ENCODE results near the gene MRPL2. TPM values are rescaled to one million over a fixed set of nuclear protein-coding genes. Genes with fewer than 3 reads are reported as not detected.

Gene MRPL2
- total RNA-seq, 1 experiment from 2014 or later, result 123 TPM

DNA sequence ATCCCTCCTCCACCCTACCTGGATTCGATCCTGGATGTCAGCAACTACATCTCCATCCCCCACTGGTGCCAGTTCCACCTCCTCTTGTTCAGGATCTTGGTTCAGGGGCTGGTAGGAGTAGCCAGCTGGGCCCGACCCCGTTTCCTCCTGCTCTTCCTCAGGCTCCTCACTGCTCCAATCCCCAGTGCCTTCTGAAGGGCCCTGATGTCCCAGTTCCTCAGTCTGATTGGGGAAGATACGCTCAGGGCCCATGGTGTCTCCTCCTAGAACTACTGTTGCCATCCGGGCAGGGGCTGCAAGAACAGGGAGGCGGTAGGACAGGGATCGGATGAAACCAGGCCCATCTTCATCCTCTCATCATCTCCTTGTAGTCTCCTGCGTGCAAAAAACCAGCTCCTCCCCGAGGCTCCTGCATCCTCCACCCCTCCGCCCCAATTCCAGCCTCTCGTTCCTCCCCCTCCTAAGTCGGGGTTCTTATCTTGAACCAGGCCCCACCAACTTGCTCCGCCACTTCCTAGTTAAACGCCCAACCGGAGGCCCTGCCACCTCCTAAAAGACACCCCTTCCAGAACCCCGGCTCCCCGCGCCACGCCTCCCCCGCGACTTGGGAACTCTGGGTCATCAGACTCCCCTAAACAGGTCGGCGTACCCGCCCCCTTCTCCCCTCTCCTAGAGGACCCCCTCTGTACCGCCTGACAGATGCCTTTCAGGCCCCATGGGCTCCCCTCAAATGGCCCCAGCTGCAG is 46.0 kb downstream of the MRPL2 start:
- TF ChIP-seq YY1 (IDR thresholded peaks at IDR 0.05; ENCODE audit: extremely low read depth, insufficient replicate concordance, low read depth, low read length) (no peak), POLR2AphosphoS5 (IDR thresholded peaks at IDR 0.05; ENCODE audit: low read depth, low read length) (peak; percentile 15; the same call in 1 of the 2 replicates)
- Histone ChIP-seq H3K9ac (ENCODE audit: low read length) (peak overlapping the region; percentile 84), H3K27me3 (ENCODE audit: insufficient read depth, low read length) (no peaks in the 10 kb centered on the region), H3K79me2 (ENCODE audit: insufficient read depth, low read length) (peaks cover 46% of the 10 kb centered on the region), H2AFZ (ENCODE audit: low read depth, low read length, poor library complexity, severe bottlenecking) (peak overlapping the region; percentile 64), H3K36me3 (ENCODE audit: control insufficient read depth in 1 of 2, insufficient read depth in 2 of 2, low read length in 2 of 2) (peaks cover 29 to 35% of the 10 kb centered on the region in 2 experiments), H3K4me3 (replicated peaks in 1 of 2; ENCODE audit: low read depth in 1 of 2, low read length in 2 of 2) (peak overlapping the region; percentile 91 to 99), H3K9me2 (ENCODE audit: insufficient read depth) (no peaks in the 10 kb centered on the region), H3K9me3 (ENCODE audit: control insufficient read depth in 1 of 2, insufficient read depth in 1 of 2, low read depth in 1 of 2, low read length in 2 of 2) (no peaks in the 10 kb centered on the region), H4K20me1 (ENCODE audit: insufficient read depth) (no peaks in the 10 kb centered on the region), H3K4me2 (ENCODE audit: low read length) (peak overlapping the region; percentile 79), H3K27ac (ENCODE audit: low read depth, low read length) (peak overlapping the region; percentile 52), H3K4me1 (ENCODE audit: control insufficient read depth in 1 of 2, insufficient read depth in 2 of 2, low read length in 2 of 2) (peaks cover 7 to 20% of the 10 kb centered on the region in 2 experiments; a peak in 2 of 4 replicates)
- no peak for DNase-seq (ENCODE audit: low read depth, low spot score)
- ChIA-PET RAD21 (ENCODE audit: low non-redundant PET in 1 of 2, low total read pairs in 2 of 2, uncharacterized antibody in 2 of 2, unreplicated experiment in 2 of 2) (interaction anchor here in 1 of 2 experiments (0.9 kb wide), 1 partner anchor 9 kb away, joined by 3 read pairs; no protein-coding TSS in a partner anchor), CTCF (interaction anchor here (2.0 kb wide), 1 partner anchor 29 kb away, joined by 5 read pairs; the partner anchor contains the start of gene PPP2R5D), POLR2A (interaction anchor here (0.8 to 2.0 kb wide), 8 partner anchors 11 to 131 kb away, joined by 3 to 14 read pairs (median 6); partner anchors contain the start of genes CUL7, KLC4, MRPL2 and PPP2R5D)
- intact Hi-C loops (cut with micrococcal nuclease), result loop anchor here (5.0 kb wide), 2 partner anchors 44 to 256 kb away; partner anchors contain the start of genes KLC4 and MRPL2
- peak; percentile 29 for ATAC-seq
- no TSS peak for BruUV-seq (replicated peaks)

DNA sequence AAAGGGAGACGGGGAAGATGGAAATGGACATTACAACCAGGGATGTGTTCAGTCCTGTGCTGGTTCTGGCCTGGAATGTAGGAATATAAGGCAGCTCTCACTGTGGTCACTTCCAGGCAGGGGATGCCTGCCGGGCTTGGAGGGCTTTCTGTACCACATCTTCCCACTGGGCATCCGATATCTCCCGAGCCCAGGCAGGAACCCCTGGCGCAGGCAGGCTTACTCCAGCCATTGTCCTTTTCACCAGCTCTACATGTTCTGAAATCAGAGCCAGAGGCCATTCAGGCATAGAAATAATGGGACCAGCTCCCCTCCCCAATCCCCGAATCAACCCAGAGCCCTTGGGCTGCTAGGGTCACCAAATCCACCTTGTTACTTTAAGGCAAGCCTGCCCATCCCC is 46.9 kb downstream of the MRPL2 start:
- H3K36me3 ChIP-seq (ENCODE audit: control insufficient read depth in 1 of 2, insufficient read depth in 2 of 2, low read length in 2 of 2), result peaks cover 34 to 37% of the 10 kb centered on the region in 2 experiments; a peak in 3 of 4 replicates
- peak overlapping the region; percentile 84 for H3K9ac ChIP-seq (ENCODE audit: low read length)
- peak overlapping the region; percentile 79 for H3K4me2 ChIP-seq (ENCODE audit: low read length)
- intact Hi-C loops (cut with micrococcal nuclease), result loop anchor here (5.0 kb wide), 2 partner anchors 45 to 255 kb away; partner anchors contain the start of genes KLC4 and MRPL2
- H3K4me1 ChIP-seq (ENCODE audit: control insufficient read depth in 1 of 2, insufficient read depth in 2 of 2, low read length in 2 of 2), result peaks cover 7 to 20% of the 10 kb centered on the region in 2 experiments; a peak in 2 of 4 replicates
- no peaks in the 10 kb centered on the region for H3K9me2 ChIP-seq (ENCODE audit: insufficient read depth)
- ATAC-seq, result no peak
- ChIA-PET CTCF (no interaction called here), RAD21 (ENCODE audit: low non-redundant PET in 1 of 2, low total read pairs in 2 of 2, uncharacterized antibody in 2 of 2, unreplicated experiment in 2 of 2) (no interaction called here), POLR2A (no interaction called here)
- H3K27me3 ChIP-seq (ENCODE audit: insufficient read depth, low read length), result no peaks in the 10 kb centered on the region
- H3K79me2 ChIP-seq (ENCODE audit: insufficient read depth, low read length), result peaks cover 46% of the 10 kb centered on the region
- no peaks in the 10 kb centered on the region for H3K9me3 ChIP-seq (ENCODE audit: control insufficient read depth in 1 of 2, insufficient read depth in 1 of 2, low read depth in 1 of 2, low read length in 2 of 2)
- H3K4me3 ChIP-seq (replicated peaks in 1 of 2; ENCODE audit: low read depth in 1 of 2, low read length in 2 of 2), result peak overlapping the region; percentile 91 to 99
- no peak for DNase-seq (ENCODE audit: low read depth, low spot score)
- no TSS peak for BruUV-seq (replicated peaks)
- H3K27ac ChIP-seq (ENCODE audit: low read depth, low read length), result peak overlapping the region; percentile 52; the same call in 1 of the 2 replicates
- TF ChIP-seq SRF (IDR thresholded peaks at IDR 0.05; ENCODE audit: low read depth) (no peak), CEBPB (IDR thresholded peaks at IDR 0.05; ENCODE audit: low read depth) (no peak), SIN3A (IDR thresholded peaks at IDR 0.05; ENCODE audit: low read depth) (no peak), EZH2phosphoT487 (IDR thresholded peaks at IDR 0.05; ENCODE audit: borderline replicate concordance) (no peak), JUND (IDR thresholded peaks at IDR 0.05) (no peak), RAD21 (IDR thresholded peaks at IDR 0.05; ENCODE audit: low read depth) (no peak), EGR1 (IDR thresholded peaks at IDR 0.05; ENCODE audit: low read depth) (no peak), ELF1 (IDR thresholded peaks at IDR 0.05; ENCODE audit: borderline replicate concordance, low read depth) (no peak), YY1 (IDR thresholded peaks at IDR 0.05; ENCODE audit: extremely low read depth, insufficient replicate concordance, low read depth, low read length) (no peak), CBX3 (IDR thresholded peaks at IDR 0.05; ENCODE audit: low read depth) (no peak), ZNF274 (IDR thresholded peaks at IDR 0.05; ENCODE audit: low read depth, low read length) (no peak)
- H4K20me1 ChIP-seq (ENCODE audit: insufficient read depth), result no peaks in the 10 kb centered on the region
- H2AFZ ChIP-seq (ENCODE audit: low read depth, low read length, poor library complexity, severe bottlenecking), result no peak overlapping the region

Data from HCT116 (cell line).